BLaER1 treated with 17β-estradiol and CSF1 and Interleukin-3, amounts not matched to agents 10 nM and 100 nM (cell line): ENCODE data around the gene DIPK1C.

Experiments
- H3K27ac ChIP-seq, 11 experiments: shearing (Covaris generic); formaldehyde crosslinking; 2 replicates each; pipeline ENCODE4 v1.8.1; 2022
- H3K27me3 ChIP-seq, 11 experiments: shearing (Covaris generic); formaldehyde crosslinking; 2 replicates each; pipeline ENCODE4 v1.8.1; 2022
- H3K36me3 ChIP-seq, 11 experiments: shearing (Covaris generic); formaldehyde crosslinking; 2 replicates each; pipeline ENCODE4 v1.8.1; 2022
- H3K4me1 ChIP-seq, 10 experiments: shearing (Covaris generic); formaldehyde crosslinking; 2 replicates each; pipeline ENCODE4 v1.8.1; 2022
- H3K4me2 ChIP-seq, 11 experiments: shearing (Covaris generic); formaldehyde crosslinking; 2 replicates each; pipeline ENCODE4 v1.8.1; 2022
- H3K4me3 ChIP-seq, 10 experiments: shearing (Covaris generic); formaldehyde crosslinking; 2 replicates each; pipeline ENCODE4 v1.8.1; 2022
- H3K9ac ChIP-seq, 11 experiments: shearing (Covaris generic); formaldehyde crosslinking; 2 replicates each; pipeline ENCODE4 v1.8.1; 2022
- H3K9me3 ChIP-seq, 11 experiments: shearing (Covaris generic); formaldehyde crosslinking; replicated peaks in 1 of 11; 2 replicates each; pipeline ENCODE4 v1.8.1; 2022
- H4K20me1 ChIP-seq, 11 experiments: shearing (Covaris generic); formaldehyde crosslinking; 2 replicates each; pipeline ENCODE4 v1.8.1; 2022
- Cebpa-rat ChIP-seq, 11 experiments: shearing (Covaris generic); IDR thresholded peaks; 2 replicates each; pipeline ENCODE4 v1.8.1; 2022

The DIPK1C gene

GRCh38 chr18:74492259-74492658, 35.2 kb upstream of the DIPK1C start:
- Histone ChIP-seq H3K4me3 (no peak overlapping the region), H3K27ac (peak overlapping the region in 6 of 11 experiments; percentile 5 to 99 (median 26); a peak in 3 of 22 replicates), H3K4me2 (no peak overlapping the region), H3K9me3 (peaks cover 9 to 40% (median 21%) of the 10 kb centered on the region in 11 experiments; a peak in 21 of 22 replicates), H3K9ac (no peak overlapping the region), H3K36me3 (peaks cover 0 to 9% (median 0%) of the 10 kb centered on the region in 11 experiments; a peak in 5 of 22 replicates), H3K27me3 (no peaks in the 10 kb centered on the region), H3K4me1 (peaks cover 3 to 50% (median 43%) of the 10 kb centered on the region in 10 experiments), H4K20me1 (no peaks in the 10 kb centered on the region; a peak in 2 of 22 replicates)
- TF ChIP-seq Cebpa-rat (IDR thresholded peaks at IDR 0.05), result no peak

GRCh38 chr18:74489676-74490075, 32.6 kb upstream of the DIPK1C start:
- Histone ChIP-seq H3K4me1 (peaks cover 13 to 64% (median 58%) of the 10 kb centered on the region in 10 experiments), H3K4me3 (no peak overlapping the region), H4K20me1 (no peaks in the 10 kb centered on the region), H3K36me3 (peaks cover 0 to 9% (median 0%) of the 10 kb centered on the region in 11 experiments; a peak in 3 of 22 replicates), H3K9ac (no peak overlapping the region), H3K27me3 (no peaks in the 10 kb centered on the region), H3K27ac (no peak overlapping the region), H3K4me2 (no peak overlapping the region), H3K9me3 (peaks cover 9 to 40% (median 21%) of the 10 kb centered on the region in 11 experiments; a peak in 21 of 22 replicates)
- TF ChIP-seq Cebpa-rat (IDR thresholded peaks at IDR 0.05), result no peak

GRCh38 chr18:74488864-74489263, 31.8 kb upstream of the DIPK1C start:
- TF ChIP-seq Cebpa-rat (IDR thresholded peaks at IDR 0.05), result no peak

GRCh38 chr18:74488354-74488753, 31.2 kb upstream of the DIPK1C start:
- no peak for TF ChIP-seq Cebpa-rat (IDR thresholded peaks at IDR 0.05)
- H3K27ac ChIP-seq, result peak overlapping the region in 3 of 11 experiments; percentile 23 to 49 (median 40); a peak in 2 of 22 replicates

More at GRCh38 chr18:74488864-74489263, 31.8 kb upstream of the DIPK1C start:
- Histone ChIP-seq H3K9ac (no peak overlapping the region), H4K20me1 (no peaks in the 10 kb centered on the region), H3K9me3 (peaks cover 9 to 40% (median 21%) of the 10 kb centered on the region in 11 experiments; a peak in 21 of 22 replicates), H3K4me2 (peak overlapping the region in 7 of 11 experiments; percentile 61 to 82 (median 70); a peak in 9 of 22 replicates), H3K27me3 (no peaks in the 10 kb centered on the region), H3K36me3 (peaks cover 0 to 9% (median 0%) of the 10 kb centered on the region in 11 experiments; a peak in 3 of 22 replicates), H3K4me1 (peaks cover 19 to 66% (median 58%) of the 10 kb centered on the region in 10 experiments), H3K27ac (peak overlapping the region in 3 of 11 experiments; percentile 23 to 49 (median 40); a peak in 3 of 22 replicates), H3K4me3 (no peak overlapping the region)

GRCh38 chr18:74486119-74486849, 29.2 kb upstream of the DIPK1C start:
- H3K36me3 ChIP-seq, result no peaks in the 10 kb centered on the region
- peaks cover 26 to 61% (median 54%) of the 10 kb centered on the region in 10 experiments for H3K4me1 ChIP-seq
- peak overlapping the region in 7 of 11 experiments; percentile 6 to 53 (median 29); a peak in 10 of 22 replicates for H3K9ac ChIP-seq
- no peaks in the 10 kb centered on the region for H3K27me3 ChIP-seq
- H3K4me2 ChIP-seq, result peak overlapping the region; percentile 65 to 97 (median 87)
- peak overlapping the region in 8 of 11 experiments; percentile 17 to 55 (median 37); a peak in 12 of 22 replicates for H3K27ac ChIP-seq
- no peak for TF ChIP-seq Cebpa-rat (IDR thresholded peaks at IDR 0.05)
- H3K4me3 ChIP-seq, result peak overlapping the region in 3 of 10 experiments; percentile 11 to 28 (median 13); a peak in 3 of 20 replicates
- H3K9me3 ChIP-seq, result peaks cover 0 to 28% (median 12%) of the 10 kb centered on the region in 11 experiments; a peak in 10 of 22 replicates
- H4K20me1 ChIP-seq, result no peaks in the 10 kb centered on the region

More at GRCh38 chr18:74488354-74488753, 31.2 kb upstream of the DIPK1C start:
- peaks cover 9 to 40% (median 21%) of the 10 kb centered on the region in 11 experiments; a peak in 21 of 22 replicates for H3K9me3 ChIP-seq
- peaks cover 0 to 9% (median 0%) of the 10 kb centered on the region in 11 experiments; a peak in 3 of 22 replicates for H3K36me3 ChIP-seq
- no peak overlapping the region for H3K9ac ChIP-seq
- no peaks in the 10 kb centered on the region for H3K27me3 ChIP-seq
- H3K4me1 ChIP-seq, result peaks cover 19 to 66% (median 54%) of the 10 kb centered on the region in 10 experiments
- H3K4me3 ChIP-seq, result no peak overlapping the region
- peak overlapping the region in 8 of 11 experiments; percentile 58 to 82 (median 67); a peak in 14 of 22 replicates for H3K4me2 ChIP-seq
- H4K20me1 ChIP-seq, result no peaks in the 10 kb centered on the region

GRCh38 chr18:74482697-74483096, 25.6 kb upstream of the DIPK1C start:
- Histone ChIP-seq H3K27me3 (no peaks in the 10 kb centered on the region), H3K4me1 (peaks cover 38 to 79% (median 66%) of the 10 kb centered on the region in 10 experiments), H3K36me3 (no peaks in the 10 kb centered on the region), H3K4me3 (no peak overlapping the region), H3K4me2 (no peak overlapping the region), H3K27ac (no peak overlapping the region), H3K9me3 (peaks cover 0 to 10% (median 6%) of the 10 kb centered on the region in 11 experiments; a peak in 6 of 22 replicates), H4K20me1 (no peaks in the 10 kb centered on the region), H3K9ac (no peak overlapping the region)
- TF ChIP-seq Cebpa-rat (IDR thresholded peaks at IDR 0.05), result no peak

- no peak for TF ChIP-seq Cebpa-rat (IDR thresholded peaks at IDR 0.05)
- Histone ChIP-seq H3K36me3 (no peaks in the 10 kb centered on the region), H4K20me1 (no peaks in the 10 kb centered on the region), H3K9me3 (peaks cover 0 to 27% (median 18%) of the 10 kb centered on the region in 11 experiments; a peak in 11 of 22 replicates), H3K9ac (no peak overlapping the region), H3K27ac (0 out of 22 replicates have a peak overlapping the region, but pooled peaks of 1 of the 11 experiments have one; percentile 2), H3K4me1 (peaks cover 14 to 61% (median 58%) of the 10 kb centered on the region in 10 experiments), H3K4me2 (peak overlapping the region in 9 of 11 experiments; percentile 36 to 81 (median 45); a peak in 17 of 22 replicates), H3K4me3 (no peak overlapping the region), H3K27me3 (no peaks in the 10 kb centered on the region)
Observed at GRCh38 chr18:74480149-74480651, 23.1 kb upstream of the DIPK1C start.

GRCh38 chr18:74479486-74480148, 22.5 kb upstream of the DIPK1C start:
- Histone ChIP-seq H3K4me3 (no peak overlapping the region), H3K27me3 (no peaks in the 10 kb centered on the region), H3K36me3 (no peaks in the 10 kb centered on the region), H3K4me2 (peak overlapping the region in 8 of 11 experiments; percentile 1 to 81 (median 44); a peak in 16 of 22 replicates), H3K9ac (no peak overlapping the region), H3K4me1 (peaks cover 11 to 56% (median 54%) of the 10 kb centered on the region in 10 experiments), H4K20me1 (no peaks in the 10 kb centered on the region), H3K27ac (no peak overlapping the region), H3K9me3 (peaks cover 0 to 33% (median 24%) of the 10 kb centered on the region in 11 experiments; a peak in 12 of 22 replicates)
- TF ChIP-seq Cebpa-rat (IDR thresholded peaks at IDR 0.05), result no peak
